Activated CD4-positive, alpha-beta T cell treated with anti-CD3 and anti-CD28 coated beads, Interleukin-2, amount 50 U/mL, for 1 hour (primary cell): ENCODE data around the gene CRTC1.

Experiments used
- DNase-seq: peaks from one replicate; pipeline ENCODE4 v3.0.0-alpha.2; 2020

Gene CRTC1

DNA sequence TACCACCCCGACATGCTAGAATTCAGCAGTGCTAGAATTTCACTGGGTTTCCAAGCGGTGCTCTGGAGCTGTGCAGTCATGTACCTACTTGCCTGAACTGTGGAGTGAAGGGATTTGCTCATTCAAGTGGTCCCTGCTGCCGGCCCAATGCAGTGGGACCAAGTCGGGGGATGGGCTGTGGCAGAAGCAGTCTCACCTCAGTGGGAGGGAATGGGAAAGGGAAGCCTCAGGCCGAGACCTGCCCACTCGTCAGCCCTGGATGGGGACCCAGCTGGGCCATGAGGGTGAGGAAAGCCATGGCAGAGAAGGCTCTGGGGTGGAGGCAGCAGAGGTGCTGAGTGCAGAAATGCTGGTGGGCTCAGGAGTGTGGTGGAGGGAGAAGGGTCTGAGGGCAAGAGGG is 31.7 kb upstream of the CRTC1 start:
- DNase-seq: no peak

DNA sequence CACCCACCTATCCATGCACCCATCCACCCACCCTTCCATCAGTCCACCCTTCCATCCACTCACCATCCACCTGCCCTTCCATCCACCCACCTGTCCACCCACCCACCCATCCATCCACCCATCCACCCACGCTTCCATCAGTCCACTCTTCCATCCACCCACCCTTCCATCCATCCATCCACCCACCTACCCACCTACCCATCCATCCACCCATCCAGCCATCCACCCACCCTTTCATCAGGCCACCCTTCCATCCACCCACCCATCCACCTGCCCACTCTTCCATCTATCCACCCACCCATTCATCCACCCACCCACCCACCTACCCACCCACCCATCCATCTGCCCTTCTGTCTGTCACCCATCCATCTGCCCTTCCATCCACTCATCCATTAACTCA is 29.6 kb upstream of the CRTC1 start:
- DNase-seq: no peak

DNA sequence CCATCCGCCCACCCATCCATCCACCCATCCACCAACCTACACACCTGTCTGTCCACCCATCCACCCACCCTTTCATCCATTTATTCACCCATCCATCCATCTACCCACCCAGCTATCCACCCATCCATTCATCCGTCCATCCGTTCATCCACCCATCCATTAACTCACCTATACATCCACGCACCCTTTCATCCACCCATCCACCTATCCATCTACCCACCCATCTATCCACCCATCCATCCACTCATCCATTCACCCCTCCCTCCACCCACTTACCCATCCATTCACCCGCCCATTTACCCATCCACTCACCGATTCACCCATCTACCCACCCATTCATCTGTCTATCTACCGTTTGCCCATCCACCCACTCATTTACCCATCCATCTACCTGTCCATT is 29.0 kb upstream of the CRTC1 start:
- DNase-seq: no peak

DNA sequence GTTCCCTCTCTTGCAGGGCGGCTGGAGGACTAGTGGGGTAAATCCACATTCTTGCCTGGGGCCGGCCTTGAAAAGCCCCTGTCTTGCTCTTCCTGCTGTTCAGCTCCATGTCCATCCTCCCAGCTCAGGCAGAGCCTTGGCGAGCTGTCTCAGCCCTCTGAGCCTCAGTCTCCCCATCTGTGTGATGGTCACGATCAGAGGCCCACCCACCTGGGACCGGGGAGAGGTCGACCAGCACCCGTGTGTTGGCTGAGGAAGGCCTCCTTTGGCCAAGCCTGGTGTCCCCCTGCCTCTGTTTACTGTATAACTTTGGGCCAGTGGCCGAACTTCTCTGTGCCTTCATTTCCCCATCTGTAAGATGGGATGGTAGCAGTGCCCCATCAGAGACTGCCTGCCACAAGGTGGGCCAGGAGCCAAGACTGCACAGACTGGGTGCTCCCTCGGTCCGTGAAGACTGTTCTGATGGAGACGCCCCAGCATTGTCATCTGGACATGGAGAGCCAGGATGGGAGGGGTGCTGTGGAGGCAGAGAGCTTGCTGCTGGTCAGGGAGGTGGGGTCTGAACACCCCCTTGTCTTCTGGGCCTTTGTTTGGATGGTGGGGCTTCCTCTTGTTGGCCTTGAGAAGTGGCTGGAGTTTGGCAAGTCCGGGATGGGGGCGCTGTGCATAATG is 28.2 kb upstream of the CRTC1 start:
- no peak for DNase-seq

DNA sequence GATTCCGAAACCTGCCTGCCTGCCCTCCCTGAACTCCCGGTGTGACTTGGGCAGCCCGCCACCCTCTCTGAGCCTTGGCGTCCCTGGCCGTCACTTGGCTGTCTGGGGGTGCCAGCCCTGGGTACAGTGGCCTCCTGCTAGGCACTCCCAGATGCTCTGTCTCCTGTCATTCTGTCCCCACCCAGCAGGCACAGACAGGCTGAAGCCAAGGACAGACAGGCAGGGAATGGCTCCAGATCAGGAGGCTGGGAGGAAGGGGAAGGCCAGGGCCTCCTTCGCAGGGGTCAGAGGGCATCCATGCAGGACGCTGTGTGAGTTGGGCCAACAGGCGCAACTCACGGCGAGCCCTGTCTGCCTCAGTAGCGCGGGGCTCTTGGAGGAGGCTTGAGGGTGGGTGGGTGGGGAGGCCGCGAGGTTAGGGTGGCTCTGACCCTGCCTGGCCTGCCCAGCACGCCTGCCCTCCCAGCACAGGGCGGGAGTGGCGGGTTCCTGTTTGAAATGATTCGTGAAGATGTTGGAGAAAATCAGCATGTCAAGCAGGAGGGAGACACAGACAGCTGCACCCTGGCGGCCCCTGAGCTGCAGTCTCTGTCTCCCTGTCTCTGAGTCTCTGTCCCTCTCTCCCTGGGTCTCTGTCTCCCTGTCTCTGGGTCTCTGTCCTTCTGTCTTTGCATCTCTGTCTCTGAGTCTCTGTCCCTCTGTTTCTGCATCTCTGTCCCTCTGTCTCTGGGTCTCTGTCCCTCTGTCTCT is 27.0 kb upstream of the CRTC1 start:
- no peak for DNase-seq

DNA sequence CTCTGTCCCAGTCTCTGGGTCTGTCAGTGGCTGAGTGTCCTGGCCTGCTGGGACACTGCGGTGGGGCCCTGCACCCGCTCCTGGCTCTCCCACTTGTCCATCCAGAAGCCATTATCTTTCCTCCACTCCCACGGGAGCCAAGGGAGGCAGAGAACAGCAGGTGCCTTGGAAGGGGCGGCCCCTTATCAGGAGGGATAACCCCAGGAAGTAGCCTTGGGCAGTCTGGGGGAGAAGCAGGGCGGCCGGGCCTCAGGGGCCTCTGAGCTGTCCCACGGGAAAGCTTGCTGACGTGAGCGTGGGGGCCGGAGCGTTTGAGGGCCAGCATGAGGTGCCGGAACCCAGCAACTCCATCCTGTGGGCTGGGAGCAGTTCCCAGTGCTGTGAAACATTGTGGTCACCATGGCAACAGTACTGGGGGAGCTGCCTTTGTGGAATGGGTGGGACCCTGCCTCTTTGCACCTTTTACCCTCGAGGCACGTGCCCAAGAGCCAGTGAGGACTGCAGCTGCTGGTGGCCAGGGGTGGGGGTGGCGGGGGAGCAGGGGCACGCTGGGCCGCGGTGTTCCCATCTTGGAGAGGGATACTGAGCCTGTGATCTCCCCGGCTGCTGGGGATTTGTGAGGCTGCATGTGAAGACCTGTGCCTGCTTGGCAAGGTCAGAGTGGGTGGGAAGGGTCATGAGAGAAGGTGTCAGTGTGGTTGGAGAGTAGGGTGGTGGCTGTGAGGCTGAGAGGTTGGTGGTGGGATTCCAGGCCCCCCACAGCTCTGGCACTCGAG is 25.7 kb upstream of the CRTC1 start:
- no peak for DNase-seq

DNA sequence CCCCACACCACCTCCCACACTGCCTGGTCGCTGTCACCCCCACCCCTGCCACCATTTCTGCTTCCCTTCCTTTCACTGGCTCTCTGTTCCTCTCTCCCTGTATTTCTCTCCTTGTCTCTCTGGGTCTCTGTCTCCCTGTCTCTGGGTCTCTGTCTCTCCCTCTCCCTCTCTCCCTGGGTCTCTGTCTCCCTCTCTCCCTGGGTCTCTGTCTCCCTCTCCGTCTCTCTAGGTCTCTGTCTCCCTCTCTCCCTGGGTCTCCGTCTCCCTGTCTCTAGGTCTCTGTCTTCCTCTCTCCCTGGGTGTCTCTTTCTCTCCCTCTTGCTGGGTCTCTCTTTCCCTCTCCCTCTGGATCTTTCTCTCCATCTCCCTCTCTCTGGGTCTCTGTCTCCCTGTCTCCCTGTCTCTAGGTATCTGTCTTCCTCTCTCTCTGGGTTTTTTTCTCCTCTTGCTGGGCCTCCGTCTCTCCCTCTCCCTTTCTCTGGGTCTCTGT is 25.1 kb upstream of the CRTC1 start:
- DNase-seq: no peak

DNA sequence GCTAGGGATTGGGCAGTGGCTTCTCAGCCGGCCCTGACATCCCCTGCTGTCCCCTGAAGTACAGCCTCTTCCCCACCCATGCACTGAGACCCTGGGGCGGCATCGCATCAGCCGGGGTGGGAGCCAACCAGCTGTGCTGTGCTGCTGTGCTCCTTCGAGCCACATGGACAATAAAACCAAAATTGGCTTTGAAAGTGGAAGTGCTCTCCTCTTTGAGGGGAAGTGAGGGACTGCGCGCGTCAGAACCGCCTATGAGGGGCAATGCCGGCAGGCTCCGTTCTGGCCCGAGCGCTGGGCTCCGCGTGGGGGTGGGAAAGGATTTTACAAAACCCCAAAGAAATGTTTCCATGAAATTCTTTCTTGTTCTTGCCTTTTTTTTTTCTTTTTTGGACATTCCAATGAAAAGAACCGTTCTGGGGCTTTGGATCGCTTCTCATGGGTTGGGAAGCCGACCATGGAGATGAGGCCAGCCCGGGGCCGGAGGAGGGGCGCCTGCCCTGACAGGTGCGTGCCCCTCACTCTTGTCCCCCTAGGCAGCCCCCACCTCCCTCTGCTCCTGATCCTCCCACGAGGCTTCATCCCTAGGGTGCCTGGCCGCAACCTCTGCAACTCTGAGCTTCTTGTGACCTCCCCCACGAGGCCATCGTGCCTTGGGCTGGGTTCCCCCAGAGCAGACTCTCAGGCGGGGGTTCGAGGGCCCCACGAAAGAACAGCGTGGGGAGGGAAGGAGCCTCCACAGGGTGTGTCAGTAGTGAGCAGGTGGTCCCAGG is 24.0 kb upstream of the CRTC1 start:
- DNase-seq: no peak

DNA sequence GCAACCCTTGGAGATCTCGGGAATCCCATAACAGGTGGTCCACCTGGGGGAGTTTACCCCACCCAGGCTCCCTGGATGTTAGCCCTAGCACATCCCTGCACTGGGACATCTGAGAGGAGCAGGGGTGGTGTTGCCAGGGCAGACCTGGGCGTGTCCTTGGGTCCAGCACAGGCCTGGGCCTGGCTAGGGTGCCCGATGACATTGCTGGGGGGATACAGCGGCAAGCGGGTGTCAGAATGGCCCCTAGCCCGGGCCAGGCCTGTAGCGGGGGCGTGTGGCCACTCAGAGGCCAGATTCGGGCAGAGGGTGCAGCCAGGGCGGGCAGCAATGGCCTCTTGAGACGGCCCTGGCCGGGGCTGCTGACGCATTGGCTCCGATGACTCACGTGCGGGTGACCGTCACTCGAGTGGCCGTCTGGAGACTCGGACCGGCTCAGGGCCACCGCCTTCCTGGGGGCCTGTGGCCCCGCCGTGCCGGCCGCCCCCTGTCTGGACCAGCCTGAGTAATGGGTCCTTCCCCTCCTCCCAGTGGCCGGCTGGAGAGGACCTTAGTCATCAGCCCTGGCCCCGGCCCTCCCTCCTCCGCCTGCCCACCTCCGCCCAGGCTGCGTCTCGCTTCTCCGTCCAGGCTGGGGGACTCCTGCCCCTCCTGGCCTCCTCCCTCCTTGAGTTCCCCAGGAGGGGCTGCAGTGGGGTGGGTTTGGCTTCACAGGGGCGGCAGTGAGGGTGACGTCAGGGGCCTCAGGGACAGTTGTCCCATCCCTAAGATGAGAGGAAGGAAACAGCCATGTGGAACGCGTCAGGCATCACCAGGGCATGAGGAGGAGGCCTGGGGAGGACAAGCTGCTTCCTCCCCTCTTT is 23.2 kb upstream of the CRTC1 start:
- no peak for DNase-seq

DNA sequence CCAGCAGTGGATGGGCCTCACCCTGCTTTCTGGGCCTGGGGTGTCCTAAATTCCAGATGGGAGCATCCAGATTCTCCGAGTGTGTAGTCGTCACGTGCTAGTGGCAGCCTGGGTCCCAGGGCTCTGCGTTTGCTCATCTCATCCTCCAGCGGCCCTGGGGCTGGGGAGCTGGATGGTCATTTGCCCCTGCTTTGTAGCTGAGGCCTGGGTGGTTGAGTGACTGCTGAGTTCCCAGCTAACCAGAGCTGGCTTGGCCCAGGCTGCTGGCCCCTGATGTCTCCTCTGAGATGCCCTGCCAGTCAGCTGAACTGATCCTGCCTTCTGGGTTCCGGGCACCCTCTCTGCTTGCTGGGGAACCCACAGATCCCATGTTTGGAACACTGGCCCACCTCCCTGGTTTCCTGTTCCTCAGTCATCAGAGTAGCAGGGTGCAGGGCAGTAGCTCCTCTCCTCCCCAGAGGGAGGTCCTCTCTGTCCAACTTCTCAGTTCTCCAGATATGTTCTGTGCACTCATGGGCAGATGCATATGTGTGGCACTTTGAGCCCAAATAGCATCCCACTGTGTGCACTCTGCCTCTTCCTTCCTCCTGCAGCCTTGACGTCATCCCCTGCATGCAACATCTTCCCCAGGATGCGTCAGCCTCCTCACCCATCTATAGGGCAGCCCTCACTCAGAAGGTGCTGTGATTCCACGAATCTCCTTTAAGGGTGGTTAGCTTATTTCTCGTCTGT is 22.4 kb upstream of the CRTC1 start:
- DNase-seq: no peak

DNA sequence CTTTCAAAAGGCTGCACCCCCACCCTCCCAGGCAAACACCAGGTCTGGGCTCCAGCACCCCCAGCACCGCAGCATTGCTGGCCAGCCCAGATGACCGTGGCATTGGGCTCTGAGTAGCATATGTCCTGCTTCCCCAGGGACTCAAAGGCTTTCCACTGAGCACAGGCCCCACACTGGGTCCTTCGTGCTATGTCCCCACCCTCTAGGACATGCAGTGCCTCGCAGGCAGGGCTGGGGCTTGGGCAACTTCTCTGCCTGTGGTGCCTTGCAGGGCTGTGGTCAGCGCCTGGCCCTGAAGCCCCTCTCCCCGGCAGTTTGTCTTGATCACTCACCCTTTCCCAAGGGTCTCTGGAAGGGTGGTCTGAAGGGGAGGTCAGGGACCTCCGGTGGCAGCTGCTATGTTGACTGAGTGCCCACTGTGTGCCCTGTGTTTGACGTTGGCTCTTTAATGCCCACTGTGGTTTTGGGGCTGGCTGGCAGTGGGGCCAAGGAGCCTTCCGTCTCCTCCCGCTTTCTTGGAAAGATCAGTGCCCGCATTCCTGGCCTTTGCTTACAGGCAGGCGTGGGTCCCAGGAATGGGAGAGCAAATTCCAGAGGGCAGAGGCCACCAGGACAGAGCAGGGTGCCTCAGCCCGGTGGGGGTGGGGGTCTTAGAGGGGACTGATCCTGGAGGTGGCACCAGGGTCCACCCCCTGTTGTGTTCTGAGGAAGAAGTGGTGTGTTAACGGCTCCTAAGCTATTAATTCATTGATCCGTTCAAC is 20.3 kb upstream of the CRTC1 start:
- no peak for DNase-seq

DNA sequence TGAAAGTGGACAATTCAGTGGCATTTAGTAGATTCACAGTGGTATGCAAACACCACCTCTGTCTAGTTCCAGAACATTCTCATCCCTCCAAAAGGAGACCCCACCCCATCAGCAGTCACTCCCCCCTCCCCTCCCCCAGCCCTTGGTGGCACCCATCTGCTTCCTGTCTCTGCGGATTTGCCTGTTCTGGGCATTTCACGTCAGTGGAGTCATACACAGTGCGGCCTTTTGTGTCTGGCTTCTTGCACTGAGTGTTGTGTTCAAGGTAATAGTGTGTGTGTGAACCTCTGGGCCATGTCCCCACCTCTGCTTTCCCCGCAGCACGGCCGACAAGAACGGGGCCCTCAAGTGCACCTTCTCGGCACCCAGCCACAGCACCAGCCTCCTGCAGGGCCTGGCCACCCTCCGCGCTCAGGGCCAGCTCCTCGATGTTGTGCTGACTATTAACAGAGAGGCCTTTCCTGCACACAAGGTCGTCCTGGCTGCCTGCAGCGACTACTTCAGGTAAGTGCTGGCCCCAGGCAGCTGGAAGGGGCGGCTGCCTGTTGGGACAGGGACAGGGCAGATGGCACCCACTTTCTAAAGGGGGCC is 19.4 kb upstream of the CRTC1 start:
- DNase-seq: no peak

DNA sequence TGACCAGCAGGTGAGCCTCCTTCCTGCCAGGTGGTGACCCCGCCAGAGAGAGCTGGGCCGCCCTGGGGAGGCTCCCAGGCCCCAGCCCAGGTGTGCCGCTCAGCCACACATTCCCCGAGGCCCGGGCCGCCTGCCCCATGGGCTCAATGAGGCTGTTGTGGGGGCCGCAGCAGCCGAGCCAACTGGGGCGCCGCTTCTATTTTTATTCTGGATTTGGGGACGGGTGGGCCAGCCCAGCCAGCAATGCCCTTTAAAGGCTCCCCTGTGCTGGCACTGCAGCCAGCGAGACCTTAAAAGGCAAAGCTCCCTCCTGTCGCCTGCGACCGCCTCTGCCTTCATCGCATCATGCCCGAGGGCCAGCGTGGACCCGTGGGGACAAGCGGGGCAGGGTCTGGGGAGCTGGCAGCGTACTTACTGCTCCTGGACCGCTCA is 17.7 kb upstream of the CRTC1 start:
- no peak for DNase-seq

DNA sequence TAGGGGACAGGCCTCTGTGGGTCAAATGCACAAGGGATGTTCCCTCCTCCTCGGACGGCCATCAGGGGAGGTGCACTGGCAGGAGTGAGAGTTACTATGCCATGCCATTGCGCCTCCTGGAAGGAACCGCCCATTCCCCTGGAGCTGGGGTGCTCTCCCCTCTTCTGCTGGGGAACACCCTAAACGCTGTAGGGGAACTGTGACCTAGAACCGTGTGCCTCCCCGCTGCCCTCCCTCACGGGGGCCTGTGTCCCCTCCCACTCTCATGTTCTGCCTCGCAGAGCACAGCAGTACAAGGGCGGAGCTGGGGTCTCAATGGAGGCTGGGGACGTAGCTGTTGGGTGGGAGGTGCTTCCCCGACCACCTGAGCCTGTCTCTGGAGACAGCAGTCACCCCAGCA is 17.2 kb upstream of the CRTC1 start:
- no peak for DNase-seq

DNA sequence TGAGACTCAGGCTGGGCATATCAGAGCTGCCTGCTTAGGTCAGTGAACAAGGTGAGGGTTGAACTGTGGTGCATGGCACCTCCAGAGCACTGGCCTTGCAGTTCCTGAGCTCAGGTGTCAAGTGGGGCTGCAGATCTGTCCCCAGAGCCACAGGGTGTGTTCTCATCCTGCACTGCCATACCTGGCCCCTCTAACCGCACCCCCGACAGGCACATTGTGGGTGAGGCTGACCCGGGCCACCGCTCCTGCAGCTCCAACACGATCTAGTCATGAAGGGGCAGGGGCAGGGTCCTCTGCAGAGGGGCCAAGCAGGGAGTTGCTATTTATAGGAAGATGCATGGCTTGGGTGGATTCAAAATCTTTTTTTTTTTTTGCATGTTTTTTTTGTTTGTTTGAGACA is 16.7 kb upstream of the CRTC1 start:
- no peak for DNase-seq

DNA sequence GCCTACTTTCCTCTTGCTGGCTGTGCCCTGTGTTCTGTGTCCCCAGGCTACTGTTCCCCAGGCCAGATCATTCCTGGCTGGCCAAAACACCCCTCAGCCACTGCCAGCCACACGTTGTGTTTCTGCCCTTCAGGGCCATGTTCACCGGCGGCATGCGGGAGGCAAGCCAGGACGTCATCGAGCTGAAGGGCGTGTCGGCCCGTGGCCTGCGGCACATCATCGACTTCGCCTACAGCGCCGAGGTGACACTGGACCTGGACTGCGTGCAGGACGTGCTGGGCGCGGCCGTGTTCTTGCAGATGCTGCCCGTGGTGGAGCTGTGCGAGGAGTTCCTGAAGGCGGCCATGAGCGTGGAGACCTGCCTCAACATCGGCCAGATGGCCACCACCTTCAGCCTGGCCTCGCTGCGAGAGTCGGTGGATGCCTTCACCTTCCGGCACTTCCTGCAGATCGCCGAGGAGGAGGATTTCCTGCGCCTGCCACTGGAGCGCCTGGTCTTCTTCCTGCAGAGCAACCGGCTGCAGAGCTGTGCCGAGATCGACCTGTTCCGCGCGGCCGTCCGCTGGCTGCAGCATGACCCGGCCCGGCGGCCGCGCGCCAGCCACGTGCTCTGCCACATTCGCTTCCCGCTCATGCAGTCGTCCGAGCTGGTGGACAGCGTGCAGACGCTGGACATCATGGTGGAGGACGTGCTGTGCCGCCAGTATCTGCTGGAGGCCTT is 15.8 kb upstream of the CRTC1 start:
- DNase-seq: no peak

DNA sequence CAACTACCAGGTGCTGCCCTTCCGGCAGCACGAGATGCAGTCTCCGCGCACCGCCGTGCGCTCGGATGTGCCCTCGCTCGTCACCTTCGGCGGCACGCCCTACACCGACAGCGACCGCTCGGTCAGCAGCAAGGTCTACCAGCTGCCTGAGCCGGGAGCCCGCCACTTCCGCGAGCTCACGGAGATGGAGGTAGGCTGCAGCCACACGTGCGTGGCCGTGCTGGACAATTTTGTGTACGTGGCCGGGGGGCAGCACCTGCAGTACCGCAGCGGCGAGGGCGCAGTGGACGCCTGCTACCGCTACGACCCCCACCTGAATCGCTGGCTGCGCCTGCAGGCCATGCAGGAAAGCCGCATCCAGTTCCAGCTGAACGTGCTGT is 15.2 kb upstream of the CRTC1 start:
- no peak for DNase-seq

DNA sequence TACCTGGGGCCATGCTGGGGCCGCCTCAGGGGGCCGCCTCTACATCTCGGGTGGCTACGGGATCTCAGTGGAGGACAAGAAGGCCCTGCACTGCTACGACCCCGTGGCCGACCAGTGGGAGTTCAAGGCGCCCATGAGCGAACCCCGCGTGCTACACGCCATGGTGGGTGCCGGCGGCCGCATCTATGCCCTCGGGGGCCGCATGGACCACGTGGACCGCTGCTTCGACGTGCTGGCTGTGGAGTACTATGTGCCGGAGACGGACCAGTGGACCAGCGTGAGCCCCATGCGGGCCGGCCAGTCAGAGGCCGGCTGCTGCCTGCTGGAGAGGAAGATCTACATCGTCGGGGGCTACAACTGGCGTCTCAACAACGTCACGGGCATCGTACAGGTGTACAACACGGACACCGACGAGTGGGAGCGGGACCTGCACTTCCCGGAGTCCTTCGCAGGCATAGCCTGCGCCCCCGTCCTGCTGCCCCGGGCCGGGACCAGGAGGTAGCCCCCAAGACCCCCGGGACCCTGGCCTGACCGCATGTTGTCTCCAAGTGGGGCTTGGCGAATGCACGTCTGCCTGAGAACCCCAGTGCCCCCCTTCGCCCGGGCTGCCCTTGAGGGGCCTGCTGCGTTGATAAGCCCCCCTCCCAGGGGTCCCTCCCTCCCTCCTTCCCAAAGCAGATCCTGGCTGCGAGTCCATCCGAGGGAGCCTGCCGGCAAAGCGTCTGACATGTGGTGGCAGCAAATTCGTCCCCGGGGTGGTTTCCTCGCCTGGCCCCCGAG is 14.5 kb upstream of the CRTC1 start:
- no peak for DNase-seq

DNA sequence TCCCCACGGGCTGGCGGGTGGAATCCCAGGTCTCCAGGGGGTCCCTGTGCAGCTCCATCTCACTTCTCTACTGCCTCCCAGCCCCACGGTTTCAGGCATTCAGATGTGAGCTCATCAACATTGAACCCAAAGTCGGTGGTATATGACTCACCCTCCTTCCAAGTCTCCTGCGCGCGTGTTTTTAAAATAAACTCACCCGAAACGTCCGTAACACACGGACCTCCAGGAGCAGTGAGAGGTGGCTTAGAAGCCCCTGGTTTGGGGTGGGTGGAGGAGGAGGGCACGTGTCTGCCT is 14.0 kb upstream of the CRTC1 start:
- no peak for DNase-seq
